GM19240 (cell line): ENCODE results near the gene PFDN1.
"Not testable (repeated sequence)": the region's sequence is repeated elsewhere in the genome, so short reads cannot be mapped to it uniquely, and the experiment has no call there.

Experiments used
- DNase-seq: peaks from one replicate; pipeline ENCODE4 v3.0.0; 2011; ENCODE audit warnings: low spot score; ENCODE audit not compliant: insufficient read length

The PFDN1 gene

GRCh38 chr5:140216478-140217074 lies 86.3 kb downstream of the PFDN1 start:
- DNase-seq, result no peak

GRCh38 chr5:140215276-140215675 lies 87.6 kb downstream of the PFDN1 start:
- DNase-seq, result no peak

DNA sequence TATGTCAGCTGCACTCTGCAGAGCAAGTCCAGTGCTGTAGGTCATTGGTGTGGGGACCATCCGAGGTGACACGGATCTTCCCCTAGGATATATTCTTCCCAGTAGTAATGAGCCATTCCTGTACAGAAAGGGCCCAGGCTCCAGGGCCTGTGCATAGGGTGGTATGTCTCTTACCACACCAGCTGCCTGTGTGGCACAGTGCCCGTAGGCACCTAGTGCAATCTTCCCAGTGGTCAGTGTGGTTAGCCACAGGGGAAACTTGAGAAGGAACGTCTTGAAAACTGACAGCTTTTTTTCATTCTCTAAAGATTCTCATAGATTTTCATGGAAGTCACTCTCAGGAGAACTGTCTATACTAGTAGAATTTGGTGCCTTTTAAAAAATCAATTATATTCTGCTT lies 88.1 kb downstream of the PFDN1 start:
- DNase-seq, result no peak

DNA sequence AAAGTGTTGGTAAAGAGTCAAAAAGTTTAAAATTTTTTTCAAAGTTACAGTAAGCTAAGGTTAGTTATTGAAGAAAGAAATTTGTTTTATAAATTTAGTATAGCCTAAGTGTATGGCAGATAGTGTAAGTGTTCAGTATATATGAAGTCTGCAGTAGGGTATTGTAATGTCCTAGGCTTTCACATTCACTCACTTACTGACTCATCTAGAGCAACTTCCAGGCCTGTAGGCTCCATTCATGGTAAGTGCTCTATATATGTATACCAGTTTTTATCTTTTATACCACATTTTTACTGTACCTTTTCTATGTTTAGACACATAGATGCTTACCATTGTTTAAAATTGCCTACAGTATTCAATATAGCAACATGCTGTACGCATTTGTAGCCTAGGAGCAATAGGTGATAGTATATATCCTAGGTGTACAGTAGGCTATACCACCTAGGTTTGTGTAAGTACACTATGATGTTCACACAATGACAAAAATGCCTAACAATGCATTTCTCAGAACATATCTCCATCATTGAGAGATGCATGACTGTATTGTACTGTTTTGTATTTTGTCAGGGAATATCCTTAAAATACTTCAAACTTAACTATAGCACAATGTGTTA lies 89.4 kb downstream of the PFDN1 start:
- no peak for DNase-seq

DNA sequence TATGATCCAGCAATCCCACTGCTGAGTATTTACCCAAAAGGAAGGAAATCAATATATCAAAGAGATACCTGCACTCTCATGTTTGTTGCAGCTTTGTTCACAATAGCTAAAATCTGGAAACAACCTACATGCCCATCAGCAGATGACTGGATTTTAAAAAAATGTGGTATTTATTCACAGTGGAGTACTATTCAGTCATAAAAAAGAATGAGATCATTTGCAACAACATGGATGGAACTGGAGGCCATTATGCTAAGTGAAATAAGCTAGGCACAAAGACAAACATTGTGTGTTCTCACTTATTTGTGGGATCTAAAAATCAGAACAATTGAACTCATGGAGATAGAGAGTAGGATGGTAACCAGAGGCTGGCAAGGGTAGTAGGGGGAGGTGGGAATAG lies 94.8 kb downstream of the PFDN1 start:
- no peak for DNase-seq

DNA sequence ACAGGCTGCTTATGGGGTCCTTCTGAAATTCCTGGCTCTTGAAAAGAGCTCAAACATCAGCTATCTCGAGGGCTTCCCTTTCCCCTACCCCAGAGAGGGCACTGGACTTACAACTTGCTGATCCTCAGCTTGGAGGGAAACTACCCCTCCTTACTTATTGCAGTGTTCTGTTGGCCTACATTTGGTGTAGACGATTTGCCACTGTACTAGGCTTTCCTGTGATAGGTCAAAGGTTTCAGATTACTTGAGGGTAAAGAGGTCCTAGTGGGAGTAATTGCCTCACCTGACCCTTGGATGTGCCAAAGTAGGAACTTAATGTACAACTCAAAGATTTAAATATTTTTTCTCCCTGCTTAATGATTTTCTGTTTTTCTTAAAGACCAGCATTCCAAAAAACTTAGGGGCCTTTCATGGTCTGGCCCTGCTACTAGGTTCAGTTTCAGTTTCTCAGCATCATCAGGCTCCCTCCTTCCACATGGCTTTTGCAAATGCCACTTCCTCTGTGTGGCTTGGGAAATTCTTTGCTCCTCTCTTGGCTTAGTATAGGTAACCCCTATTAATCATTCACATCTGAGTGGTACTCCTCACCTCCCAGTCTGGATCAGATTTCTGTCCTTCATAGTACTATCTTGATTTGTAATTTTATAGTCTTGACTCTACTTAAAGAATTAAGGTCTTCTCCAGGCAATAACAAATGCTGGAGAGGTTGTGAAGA lies 95.5 kb downstream of the PFDN1 start:
- no peak for DNase-seq

GRCh38 chr5:140205952-140206351 lies 96.9 kb downstream of the PFDN1 start:
- DNase-seq, result no peak

GRCh38 chr5:140205216-140205615 lies 97.7 kb downstream of the PFDN1 start:
- DNase-seq, result no peak

- DNase-seq, result no peak
These were observed 100.3 kb downstream of the PFDN1 start for GRCh38 chr5:140202610-140203009.

- DNase-seq, result no peak
These were observed 100.8 kb downstream of the PFDN1 start for GRCh38 chr5:140202078-140202477.

GRCh38 chr5:140198915-140199314 lies 104.0 kb downstream of the PFDN1 start:
- DNase-seq, result not testable (repeated sequence)

- DNase-seq, result no peak
These were observed 105.9 kb downstream of the PFDN1 start for GRCh38 chr5:140197023-140197422.

DNA sequence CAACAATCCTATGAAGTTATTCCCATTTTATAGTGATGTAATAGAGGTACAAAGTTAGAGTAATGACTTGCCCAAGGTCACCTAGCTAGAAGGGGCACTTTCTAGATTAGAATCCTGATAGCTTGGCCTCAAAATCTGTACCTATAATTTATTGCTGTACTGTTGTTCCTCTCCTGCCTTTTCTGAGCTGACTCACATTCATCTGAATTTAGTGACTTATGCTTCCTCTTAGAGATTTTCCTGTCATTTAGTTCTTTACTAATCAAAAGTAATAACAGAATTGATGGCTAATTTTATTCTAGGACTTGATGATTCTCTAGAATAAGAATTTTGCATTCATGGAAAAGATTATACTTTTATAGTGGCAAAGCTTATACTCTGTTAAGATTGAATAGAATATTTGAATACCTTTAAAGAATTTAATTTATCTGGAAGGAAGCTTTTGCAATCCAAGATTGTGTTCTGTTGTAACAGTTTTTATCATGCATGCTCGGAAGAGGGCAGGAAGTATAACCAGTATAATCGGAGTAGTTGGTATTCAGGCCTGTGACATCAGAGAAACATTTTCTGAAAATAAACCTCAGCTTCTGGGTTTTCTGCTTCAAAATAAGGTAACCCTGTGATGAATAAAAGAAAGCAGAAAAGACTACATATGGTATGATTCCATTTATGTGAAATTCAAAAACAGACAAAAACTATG lies 106.6 kb downstream of the PFDN1 start:
- DNase-seq, result no peak
